ENCODE measurements around the gene CDH24.

CDH24 gene

DNA sequence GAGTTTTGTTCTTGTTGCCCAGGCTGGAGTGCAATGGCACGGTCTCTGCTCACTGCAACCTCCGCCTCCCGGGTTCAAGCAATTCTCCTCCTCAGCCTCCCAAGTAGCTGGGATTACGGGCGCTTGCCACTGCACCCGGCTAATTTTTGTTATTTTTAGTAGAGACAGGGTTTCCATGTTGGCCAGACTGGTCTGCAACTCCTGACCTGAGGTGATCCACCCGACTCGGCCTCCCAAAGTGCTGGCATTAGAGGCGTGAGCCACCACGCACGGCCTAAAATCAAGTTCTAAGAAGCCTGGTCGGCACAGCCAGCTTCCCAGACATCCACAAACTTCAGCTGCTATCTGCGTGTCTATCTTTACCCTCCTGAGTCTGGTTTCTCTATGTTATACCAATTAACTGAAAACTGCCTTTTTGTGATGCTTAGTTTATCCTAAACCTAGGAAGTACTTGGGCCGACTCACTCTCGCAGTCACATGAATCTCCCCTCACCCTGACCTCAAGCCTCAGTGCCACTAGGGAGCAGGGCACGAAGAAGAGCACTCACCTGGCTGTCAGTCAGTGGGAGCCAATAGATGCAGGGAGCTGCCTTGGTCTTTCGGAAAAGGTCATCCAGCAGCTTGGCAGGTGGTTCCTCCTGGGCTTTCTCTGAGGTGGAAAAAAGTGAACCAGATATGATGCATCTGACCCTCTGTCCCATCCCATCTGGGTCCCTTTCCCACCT is 3.4 kb upstream of the CDH24 start:
- DNase-seq, result no peak

DNA sequence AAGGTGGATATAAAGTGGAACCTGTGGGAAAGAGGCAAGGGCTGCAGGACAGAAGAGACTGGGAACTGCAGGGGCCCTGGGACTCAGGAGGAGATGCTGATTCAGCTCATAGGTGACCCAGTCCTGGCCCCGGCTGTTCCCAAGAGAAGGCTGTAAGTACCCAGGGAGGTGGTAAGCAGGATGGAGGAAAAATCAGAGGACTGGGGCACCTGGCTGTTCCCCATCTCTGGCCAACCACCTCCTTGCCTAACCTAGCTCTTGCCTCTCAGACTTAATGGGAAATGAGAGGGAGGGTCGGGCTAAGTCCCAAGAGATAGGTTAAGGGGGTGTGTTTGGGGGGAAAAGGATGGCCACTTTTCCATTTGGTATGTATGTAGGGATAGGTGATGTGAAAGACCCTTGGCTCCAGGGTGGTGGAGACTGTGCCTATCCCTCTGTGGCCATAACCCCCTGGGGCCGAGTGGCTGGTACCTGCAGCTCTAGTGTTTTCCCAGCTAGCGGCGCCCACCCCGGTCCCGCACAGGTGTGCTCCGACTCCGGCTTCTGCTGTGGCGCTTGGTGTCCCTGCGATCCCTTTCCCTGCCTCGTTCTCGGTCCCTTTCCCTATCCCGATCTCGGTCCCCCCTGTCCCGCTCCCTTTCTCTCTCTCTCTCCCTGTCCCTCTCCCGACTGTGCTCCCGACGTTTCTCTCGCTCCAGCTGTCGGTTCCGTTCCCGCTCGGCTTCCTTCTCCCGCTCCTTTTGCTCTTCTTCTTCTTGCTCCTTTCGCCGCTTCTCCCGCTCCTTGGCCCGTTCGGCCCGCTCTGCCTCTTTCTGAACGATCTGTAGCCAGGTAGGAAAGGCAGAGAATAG is 1.6 kb upstream of the CDH24 start:
- no peak for DNase-seq

DNA sequence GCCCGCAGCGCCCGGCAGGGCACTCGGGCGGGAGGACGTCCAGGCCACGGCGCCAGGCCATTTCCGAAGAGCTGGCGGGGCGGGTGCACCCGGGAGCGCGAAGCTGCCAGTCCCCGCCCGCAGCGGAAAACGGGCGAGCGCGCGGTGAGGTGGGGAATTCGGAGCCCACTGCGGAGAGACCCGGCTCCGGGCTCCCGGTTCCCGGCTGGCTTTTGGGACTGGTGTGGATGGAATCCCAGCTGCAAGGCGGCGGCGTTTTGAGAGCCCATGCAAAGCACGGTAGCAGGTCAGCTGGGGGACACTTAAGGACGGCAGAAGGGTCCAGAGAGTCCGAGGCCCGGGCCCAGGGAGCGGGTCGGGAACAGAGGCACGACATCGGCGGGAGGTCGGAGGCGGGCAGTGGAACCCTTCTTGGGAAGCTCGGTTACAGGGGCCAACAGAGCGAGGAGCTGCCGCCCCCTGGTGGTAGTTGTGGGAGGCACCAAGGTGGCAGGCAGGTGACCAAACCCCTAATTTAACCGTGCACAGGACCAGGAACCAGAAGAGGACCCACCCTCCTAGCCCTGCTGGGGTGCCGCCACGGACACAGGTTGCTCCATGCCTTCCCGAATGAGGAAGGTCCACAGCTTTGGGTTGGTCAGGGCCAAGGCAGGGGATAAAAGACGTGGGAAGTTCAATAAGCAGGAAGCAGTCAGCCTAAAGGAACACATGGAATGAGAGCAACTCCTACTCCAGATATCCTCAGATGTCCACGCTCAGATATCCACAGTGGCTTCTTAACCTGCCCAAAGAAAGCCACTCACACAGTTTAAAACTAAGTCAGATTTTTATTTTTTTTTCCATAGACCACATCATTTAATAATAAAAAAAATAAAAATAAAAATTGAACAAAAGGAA is 685 bp upstream of the CDH24 start:
- DNase-seq, result no peak

DNA sequence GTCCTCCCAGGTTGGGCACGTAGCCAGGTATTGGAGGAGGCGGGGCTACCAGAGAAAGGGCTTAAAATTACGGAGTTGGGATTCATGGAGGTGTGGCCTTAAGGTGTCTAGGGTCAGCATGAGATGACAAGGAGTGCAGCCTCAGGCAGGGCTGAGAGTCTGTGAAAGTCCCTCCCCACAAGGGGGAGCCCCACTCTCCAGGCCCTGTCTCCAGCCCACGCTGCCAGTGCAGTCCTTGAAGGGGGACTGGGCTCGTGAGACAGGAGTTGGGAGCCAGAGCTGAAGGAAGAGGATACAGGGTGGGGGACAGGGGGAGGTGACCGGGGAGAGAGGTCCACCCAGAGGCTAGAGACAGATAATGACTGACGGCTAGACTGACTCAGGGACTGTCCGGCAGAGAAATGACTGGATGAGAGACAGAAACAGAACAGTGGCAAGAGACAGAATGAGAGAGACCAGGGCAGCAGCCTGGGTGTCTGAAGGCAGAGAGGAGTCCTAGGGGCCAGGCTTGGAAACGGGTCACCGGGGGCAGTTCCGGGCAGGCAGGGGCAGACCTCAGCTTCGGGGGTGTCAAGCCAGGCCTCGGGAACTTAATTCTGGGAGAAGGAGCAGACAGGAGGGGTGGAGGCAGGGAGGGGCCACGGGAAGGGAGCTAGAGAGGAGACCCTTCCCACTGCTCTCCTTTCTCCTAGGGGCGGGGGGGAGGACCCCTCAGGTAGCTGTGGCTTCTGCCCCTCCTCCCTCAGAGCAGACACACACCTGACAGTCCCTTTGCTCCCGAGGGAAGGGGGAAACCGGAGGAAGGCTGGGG is 970 bp downstream of the CDH24 start:
- no peak for DNase-seq

DNA sequence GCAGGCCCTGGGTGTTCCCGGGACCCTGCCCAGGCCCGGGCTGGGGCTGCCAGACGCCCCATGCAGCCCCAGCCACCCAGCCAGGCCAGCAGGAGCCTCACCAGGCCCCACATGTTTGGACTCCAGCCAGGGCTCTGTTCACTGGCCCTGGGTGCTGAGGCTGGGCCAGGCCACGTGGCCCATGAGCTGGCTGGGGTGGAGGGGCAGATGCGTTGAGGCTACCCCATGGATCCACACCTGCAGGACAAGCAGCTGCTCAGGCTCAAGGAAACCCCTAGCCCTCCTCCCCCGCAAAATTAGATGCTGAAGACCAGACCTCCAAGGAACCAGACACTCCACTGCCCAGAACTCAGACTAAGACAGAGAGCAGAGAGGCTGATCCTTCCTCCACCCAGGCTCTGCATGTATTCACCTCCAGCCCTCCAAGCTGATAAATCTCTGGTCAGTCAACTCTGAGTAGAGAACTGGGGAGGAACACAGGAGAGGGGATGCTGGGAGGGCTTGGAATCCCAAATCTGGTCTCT is 1.6 kb downstream of the CDH24 start:
- no peak for DNase-seq

DNA sequence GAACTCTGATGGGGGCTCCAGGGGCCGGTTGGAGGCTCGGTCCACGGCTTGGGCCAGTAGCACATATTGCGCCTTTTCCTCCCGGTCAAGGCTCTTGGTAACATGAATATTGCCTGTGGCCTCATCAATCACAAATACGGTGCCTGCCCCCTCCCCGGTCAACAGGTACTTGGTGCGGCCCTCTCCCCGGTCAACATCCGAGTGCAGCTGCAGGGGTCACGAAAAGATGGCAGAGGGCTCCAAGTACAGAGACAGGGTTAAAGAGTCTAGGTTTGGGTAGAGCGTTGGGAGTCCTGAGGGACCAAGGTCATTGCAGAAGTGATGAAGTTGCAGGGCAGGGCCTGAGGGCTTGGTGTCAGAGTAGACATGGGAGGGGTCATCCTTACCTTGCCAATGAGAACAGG is 2.2 kb downstream of the CDH24 start:
- no peak for DNase-seq

DNA sequence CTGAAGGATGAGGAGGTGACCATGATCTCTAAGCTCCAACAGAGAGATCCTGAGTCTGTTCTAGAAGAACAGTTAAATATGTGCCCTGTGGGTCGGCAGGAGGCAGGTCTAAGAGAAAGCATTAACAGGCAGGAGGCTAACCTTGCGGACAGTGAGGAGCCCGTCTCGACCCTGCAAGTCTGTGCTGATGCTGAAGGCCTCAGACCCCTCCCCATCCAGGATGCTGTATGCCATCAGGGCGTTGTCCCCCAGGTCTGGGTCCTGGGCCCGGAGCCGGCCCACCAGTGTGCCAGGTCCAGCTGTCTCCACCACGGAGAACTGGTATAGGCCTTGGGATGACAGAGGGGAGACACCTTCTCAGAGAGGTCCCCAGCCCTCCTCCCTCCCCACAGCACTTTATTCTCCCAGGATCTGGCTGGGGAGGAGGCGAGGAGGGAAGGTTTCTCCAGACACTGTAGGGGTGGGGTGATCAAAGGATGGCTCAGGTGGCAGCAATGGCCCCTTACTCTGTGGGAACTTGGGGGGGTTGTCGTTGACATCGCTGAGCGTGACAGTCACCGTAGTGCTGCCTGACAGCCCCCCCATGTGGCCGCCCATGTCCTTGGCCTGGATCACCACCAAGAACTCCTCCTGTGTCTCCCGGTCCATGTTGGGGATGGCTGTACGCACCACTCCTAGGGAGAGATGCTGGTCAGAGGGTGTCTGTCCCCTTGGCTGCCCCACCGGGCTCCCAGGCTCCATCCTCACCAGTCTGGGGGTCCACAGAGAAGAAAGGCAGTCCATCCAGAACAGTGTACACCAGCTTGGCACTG is 3.1 kb downstream of the CDH24 start:
- no peak for DNase-seq

DNA sequence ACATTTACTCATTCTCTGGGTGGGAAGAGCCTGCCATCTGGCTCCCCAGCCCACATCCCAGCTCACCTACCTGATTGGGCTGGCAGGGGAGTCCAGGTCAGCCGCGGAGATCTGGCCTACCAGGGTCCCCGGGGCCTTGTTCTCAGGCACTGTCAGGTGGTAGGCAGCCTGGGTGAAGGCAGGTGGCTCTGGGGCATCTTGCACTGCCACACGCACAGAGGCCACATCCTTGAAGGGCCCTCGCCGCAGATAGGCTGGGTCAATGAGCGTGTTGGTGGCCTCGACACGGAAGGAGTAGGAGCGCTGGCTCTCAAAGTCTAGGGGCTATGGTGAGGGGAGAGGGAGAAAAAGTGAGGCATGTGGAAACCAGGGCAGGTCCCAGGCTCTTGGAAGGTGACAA is 3.9 kb downstream of the CDH24 start:
- no peak for DNase-seq

DNA sequence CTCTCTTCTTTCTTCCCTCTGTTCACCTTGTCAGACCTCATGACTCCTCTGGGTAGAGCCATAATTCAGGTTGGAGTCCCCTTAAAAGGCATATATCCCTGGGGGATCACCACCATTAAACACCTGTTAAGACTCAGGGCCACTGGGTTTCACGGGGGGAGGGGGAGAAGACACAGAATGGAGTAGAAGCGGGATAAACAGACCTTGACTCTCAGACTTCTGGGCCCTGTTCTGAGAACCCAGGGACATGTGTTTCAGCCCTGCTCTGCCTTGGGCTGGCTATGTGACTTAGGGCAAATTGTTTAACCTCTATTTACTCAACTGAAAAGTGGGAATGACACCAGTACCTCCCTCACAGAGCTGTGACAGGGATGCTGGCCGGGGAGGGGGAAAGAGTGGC is 4.6 kb downstream of the CDH24 start:
- DNase-seq, result no peak

DNA sequence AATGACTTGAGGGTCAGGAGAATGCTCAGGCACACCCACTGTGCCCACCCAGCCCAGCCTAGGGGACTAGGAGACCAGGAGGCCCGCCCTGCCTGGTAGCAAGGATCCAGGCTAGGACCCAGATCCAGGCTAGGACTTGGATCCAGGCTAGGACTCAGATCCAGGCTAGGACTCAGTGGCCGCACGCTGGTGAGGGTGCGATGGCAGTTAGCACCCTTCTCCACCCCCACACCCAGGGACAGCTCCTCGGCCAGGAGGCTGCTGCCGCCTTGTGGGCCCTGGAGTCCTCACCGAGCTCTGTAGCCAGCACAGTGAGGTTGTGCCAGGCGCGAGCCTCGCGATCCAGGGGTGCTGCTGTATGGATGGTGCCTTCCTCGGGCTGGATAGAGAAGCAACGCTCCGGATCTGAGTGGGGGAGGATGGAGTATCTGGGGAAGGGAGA is 5.1 kb downstream of the CDH24 start:
- DNase-seq, result no peak

DNA sequence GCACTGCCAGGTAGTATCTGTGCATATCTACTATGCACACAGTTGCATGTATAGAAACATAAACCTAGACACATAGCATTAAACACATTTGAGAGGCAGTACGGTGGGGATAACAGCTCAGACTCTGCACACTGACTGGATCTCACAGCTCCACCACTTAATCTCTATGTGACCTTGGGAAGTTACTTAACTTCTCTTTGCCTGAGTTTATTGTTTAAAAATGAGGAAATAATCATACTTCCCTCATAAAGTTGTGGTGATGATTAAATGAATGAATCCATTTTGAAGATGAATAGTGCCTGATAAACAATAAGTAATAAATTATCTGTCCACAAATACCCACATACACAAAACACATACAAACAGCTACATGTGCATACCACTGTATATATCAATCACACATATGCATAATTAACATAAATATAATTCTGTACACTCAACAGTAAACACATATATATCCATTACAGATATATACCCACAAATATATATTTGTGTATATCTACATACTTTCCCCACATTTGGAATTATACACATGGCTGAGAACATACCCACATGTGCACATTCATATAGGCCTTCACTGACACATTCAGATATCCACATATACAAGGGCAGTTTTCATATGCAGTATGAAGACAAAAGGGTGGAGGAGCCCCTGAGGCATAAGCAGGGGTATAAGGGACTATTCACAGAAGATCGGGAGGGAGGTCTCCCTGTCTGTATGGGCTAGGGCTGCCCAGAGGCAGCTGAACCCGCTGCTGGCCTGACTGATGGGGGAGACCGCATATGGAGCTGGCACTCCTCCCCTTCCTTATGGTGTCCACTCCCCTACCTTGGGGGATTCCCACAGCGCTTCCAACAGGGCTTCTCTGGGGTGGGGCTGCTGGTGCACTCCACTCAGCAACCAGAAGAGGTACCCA is 5.9 kb downstream of the CDH24 start:
- no peak for DNase-seq

DNA sequence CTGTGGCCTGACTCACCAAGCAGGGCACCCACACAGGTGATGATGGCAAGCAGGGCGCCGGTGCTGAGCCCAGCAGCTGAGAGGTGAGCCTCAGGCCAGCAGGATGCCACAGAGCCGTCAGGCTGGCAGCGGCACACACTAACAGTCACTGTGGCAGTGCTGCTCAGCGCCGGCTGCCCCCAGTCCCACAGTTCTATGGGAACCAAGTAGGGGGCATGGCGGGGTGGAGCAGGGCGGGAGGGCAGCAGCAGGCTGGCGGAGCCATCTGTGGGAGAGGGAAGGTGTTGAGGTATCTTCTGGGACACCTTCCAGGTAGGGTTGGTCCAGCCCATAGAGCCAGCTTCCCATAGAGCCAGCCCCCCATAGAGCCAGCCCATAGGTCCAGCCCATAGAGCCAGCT is 8.3 kb downstream of the CDH24 start:
- DNase-seq, result no peak

DNA sequence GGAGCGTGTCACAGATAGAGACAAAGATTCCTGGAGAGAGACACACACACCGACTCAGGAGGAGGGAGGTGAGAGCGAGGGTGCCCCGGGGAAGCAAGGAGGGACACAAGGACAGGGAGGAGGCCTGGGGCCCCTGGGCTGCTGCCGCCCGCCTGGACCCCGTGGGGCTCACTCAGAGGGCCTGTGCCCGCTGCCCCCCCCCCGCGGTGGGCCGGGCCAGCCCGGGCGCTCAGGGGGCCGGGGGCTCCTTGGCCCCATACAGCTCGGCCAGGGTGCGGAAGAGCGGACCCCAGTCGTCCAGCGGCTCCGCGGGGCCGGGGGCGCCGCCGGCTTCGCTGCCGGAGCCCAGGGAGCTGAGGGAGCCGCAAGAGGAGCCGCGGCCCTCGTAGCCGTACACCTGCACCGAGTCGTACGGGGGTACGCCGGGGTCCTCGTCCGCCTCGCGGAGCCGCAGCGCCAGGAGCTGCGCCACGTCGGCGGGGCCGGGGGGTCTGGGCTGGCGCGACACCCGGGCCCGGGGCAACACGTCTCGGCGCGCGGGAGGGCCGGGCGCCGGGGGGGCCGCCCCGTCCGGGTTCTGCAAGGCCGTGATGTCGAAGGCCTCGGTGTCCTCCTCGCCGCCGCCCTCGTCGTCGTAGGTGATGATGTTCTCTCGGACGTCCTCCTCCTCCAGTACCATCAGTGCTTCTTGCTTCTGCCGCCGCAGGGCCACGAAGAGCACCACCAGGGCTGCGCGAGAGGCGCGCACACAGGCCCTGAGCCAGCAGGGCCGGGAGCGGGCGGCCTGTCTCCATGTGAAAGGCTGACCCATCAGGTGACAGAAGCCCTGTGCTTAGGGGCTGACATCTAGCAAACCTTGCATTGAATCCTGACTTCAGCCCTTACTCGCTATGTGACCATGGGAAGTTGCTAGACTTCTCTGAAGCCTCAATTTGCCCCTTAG is 9.3 kb downstream of the CDH24 start:
- no peak for DNase-seq

DNA sequence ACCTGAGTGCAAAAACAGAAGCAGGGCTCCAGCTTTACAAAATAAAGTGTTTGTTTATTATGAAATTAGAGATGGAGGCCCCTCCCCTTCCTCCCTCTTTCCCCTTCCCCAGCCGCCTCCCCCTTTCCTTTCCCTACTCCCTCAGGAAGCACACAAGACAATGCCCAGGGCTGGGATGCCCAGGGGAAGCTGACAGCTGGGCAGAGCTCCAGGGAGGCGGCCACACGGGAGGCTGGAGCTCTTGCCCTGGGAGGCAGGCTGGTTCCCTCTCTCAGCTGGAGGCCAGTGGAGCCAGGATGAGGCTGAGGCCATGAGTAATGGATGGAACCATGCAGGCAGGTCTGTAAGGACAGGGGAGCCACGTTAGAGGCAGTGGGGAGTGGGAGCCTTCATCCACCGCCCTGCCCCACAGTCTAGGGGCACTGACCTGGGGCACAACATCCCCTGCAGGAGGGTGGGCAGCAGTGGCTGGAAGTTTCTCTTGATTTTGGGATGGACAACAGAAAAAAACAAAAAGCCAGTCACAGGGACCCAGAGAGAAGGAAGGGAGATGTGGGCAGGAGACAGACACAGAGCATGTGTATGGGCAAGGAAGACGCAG is 10.2 kb downstream of the CDH24 start:
- DNase-seq, result no peak

DNA sequence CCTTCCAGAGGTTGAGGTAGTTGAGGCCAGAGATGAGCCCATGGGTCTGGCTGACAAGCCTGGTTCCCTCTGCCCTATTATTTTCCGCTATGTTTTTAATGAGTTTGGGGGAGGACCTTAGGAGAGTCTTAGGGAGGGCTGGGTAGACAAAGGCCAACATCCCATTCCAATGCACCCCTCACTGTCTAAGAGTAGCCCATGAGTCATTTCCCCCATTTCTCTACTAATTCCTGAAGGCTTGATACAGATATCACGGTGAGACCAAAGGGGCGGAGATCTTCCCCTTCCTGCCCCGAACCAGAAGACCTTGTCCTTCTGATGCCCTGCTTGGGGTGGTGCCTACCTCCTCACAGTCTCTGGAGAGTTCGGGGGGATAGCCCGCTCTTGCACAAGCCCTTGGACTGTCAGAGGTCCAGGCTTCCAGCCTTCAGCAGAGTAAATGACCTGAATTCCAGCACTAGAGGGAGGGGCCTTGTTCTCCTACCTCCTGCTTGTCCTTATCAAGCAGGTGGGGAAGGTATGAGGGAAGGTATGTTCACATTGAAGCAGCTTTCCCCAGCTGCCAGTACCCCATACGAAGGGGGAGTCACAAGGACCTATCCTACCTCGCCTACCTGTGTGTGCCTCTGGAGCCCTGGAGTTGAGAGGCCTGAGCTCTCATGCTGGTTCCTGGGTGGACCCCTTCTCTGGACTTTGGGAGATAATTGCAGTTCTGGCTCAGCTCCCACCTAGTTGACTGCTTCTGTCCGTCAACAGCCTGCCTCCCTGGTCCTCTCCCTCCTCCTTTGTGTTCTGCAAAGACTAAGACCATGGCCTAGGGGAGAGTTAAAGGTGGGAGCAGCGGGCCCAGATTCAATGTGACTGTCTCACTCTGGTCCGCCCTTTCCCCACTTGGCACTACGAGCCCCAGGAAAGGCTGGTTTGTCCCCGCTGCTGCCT is 11.6 kb downstream of the CDH24 start:
- no peak for DNase-seq

DNA sequence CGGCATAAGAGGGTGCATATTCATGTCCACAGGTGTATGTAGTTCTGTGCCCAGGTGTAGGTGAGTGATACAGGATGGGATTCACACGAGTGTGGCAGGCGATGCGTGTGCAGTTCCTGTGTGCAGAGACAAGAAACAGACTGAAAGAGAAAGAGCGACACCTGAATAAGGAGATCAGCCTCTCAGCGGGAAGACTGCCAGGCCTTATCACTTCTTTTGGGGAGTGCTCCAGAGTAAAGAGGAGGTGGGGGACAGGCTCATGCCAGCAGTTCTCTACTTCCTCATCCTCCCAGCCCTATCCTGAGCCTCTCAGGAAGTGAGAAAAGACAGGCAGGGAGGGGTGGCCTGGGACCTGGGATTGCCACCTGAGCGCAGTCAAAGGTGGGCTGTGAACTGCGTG is 12.5 kb downstream of the CDH24 start:
- DNase-seq, result no peak

DNA sequence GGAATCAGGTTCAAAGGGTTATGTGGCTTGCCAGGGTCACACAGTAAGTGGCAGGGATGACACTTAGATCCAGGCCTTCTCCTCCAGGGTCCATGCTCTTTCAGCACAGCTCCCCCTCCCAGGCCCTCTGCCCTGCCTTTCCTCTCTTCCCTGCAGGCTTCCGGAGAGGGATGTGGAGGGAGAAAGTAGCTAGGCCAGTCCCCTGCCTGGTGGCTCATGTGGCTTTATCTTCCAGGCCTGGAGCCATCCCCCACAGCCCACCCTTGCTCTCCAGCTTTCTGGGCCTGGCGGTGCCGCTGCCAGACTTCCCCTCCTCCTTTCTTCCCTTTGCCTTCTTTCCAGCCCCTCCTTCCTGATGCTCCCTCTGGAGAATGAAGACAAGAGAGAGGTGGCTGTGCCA is 13.6 kb downstream of the CDH24 start:
- DNase-seq, result no peak

All from Kasumi-1 (cell line).